Stomach (tissue), 4 donors: ENCODE results near the gene PEMT.

Experiments
- CTCF ChIP-seq, 7 experiments: fragments of 450-650 bp in 4 of 7; fragments of 200-600 bp in 3 of 7; sonication (generic) in 3 of 7; IDR thresholded peaks; one replicate each; pipeline ENCODE4 v1.5.1; 2016 to 2019; ENCODE audit warnings: antibody characterized with exemption in 7 of 7, control low read depth in 2 of 7, mild to moderate bottlenecking in 1 of 7
- POLR2A ChIP-seq, 4 donors: fragments of 450-650 bp; IDR thresholded peaks; one replicate each; pipeline ENCODE4 v1.6.1; 2016; ENCODE audit warnings: antibody characterized with exemption in 4 of 4, control low read depth in 2 of 4, mild to moderate bottlenecking in 1 of 4, moderate library complexity in 1 of 4

- TF ChIP-seq POLR2A (IDR thresholded peaks at IDR 0.05) (no peak), CTCF (IDR thresholded peaks at IDR 0.05) (no peak)
Observed at GRCh38 chr17:17556671-17557070, 34.8 kb downstream of the PEMT start.
